Measurements from ENCODE around the gene WT1.

Gene WT1

DNA sequence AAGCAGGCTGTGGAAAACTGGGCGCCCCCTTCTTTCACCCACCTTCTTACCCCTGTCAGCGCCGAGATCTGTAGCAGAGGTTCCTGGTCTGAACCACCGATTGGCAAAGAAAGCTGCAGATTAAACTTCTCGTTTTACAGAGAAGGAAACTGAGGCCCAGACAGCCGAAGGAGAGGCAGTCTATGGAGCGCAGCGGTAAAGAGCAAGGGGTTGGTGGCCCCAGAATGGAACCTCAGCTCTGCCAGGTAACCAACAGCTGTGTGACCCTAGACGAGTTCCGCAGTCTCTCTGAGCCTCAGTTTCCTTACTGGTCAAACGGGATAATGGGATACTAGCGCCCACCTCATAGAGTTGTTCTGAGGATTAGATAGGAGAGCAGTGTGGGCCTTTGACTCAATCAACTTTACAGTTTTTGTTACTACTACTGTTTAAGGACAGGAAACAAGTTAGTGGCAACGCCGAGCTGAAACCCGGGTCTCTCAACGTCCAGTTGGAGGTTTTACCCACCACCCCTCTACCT is 3.1 kb upstream of the WT1 start:
- DNase-seq: no peak

DNA sequence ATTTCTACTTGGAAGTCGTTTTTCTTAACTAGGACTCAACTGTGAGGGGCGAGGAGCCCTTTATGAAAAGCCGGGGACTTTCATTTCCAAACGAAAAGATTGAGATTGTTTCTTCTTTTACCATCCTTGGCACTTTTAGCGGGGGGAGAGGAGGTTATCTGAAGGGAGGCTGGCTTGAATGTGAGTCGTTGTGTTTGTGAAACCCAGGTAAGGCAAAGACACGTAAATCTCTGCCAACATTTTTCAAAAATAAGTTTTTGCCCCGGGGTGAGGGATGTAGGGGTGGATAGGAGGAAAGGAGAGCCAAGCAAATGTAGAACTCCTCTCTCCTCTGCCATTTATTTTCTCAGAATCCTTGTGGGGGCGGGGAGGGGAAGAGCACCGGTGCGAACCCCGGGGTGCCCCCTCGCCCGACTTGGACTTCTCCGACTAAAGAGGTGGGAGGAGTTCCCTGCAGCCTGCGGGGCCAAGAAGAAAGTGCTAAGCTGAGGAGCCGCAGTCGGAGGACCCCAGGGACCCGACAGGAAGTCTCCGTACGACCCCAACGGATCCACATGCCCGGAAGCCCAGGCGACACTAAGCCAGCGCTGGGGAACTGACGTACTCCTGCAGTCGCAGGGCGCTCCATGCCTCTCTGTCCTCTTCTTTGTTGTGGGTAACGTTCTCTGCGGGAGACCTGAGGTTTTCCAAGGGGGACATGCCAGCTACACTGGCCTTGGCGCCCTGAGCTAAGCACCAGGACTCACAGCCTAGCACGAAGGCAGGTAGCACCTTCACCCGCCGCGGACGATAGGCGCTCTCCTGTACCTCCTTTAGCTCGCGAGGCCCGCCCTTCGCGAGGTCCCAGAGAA is 2.4 kb upstream of the WT1 start:
- DNase-seq: no peak

DNA sequence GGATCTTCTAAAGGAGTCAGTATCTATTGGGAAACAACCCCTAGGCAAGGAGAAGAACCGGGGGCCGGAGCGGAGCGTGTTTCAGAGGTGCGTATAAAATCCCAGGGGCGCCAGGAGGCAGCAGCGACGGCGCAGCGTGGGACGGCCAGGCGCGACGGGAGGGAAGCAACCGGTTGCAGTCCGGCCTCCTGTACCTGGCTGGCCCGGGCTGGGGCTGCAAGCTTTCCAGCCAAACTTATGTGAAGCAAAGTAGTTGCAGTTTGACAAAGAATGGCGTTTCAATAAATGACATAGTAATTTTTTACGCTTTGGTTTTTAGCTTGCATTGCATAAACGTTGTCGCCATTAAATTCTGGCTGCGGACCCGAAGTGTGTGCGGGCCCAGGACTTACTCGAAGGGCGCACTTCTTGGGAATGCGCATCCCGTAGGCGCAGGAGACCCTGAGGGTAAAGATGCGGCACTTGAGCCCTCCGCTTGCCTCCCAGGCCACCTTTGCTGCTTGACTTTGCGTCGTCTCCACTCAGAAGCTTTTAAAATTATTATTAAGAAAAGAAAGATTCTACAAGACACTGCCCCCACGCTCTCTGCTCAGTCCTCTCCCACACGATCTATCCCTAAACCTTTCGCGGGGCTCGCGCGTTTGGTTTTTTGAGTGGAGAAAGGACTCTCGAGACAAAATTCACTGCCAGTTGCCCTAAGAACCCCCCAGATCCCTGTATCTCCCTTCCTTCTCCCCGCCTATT is 1.6 kb upstream of the WT1 start:
- no peak for DNase-seq

DNA sequence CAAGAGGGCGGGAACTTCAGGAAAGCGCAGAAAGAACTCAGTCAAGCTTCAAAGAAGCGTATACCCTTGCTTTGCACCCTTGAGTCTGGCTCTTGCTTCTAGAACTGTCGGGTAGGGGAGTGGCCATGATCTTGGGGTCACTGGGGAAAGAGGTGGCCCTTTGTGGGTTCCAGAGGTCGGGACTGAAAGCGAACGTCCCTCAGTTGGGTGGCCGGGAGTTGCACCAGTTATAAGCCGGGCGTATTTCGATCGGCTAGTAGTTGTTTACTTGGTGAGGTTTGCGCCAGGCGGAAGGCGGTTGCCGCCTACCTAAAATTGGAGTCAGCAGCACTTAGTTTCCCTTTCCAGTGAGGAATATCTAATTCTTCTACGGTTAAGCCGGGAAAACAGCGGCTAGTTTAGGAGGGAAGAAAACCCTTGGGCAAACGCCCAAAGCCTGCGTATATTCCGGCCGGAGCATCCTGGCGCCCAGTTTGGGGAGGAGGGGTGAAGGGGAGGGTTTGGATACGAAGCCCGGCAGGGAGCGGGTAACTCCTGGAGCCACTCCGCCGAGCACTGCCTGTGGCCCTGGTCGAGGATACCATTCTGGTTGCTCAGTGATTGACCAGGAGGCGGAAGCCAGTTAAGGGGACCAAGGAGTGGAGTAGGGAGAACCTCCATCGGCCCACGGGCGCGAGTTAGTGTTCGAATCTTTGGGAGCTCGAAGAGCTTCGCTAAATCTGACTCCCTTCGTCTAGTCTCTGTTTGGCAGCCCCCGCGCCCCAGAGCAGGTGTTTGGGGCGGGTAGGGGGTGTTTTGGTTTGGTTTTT is 807 bp upstream of the WT1 start:
- no peak for DNase-seq

DNA sequence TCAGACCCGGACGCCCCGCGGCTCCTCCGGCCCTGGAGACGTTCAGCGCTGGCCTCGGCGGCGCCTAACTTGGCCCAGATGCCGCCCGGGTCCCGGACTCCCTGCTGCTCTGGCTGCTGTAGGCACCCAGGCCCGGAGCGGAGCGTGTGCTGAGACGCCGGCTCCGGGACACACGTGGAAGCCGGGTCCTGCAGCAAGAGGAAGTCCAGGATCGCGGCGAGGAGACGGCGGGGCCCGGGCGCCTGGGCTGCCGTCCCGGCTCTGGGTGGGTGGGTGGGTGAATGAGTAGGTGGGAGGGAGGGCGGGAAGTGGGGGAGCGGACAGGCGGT is 223 bp downstream of the WT1 start:
- DNase-seq: no peak

DNA sequence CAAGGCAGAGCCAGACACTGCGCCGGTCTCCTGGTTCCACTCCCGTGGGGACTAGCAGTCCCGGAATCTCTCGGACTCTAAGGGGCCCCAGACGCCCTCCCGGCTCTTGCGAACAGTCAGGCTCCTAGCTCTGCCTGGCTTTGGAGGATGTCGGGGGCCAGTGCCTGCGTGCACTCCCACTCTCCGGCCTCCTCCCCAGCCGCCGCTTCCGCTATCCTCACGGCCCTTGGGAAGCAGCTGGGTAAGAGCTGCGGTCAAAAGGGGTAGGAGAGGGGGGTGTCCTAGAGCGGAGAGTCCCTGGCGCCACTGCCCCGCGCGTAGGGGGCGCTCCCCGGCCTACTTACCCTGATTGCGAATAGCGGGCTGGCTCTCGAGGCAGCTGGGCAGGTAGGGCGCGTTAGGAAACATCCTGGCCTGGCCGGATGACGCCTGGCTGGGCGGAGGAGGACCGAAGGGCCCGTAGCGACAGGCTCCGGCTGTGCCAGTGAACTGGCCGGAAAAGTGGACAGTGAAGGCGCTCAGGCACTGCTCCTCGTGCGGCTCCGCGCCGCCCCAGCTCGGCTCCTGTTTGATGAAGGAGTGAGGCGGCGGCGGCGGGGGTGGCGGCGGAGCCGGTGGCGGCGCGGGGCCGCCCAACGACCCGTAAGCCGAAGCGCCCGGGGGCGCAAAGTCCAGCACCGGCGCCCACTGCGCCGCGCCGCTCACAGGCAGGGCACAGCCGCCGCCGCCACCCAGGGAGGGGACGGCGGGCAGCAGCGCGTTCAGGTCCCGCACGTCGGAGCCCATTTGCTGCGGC is 785 bp downstream of the WT1 start:
- DNase-seq: no peak

DNA sequence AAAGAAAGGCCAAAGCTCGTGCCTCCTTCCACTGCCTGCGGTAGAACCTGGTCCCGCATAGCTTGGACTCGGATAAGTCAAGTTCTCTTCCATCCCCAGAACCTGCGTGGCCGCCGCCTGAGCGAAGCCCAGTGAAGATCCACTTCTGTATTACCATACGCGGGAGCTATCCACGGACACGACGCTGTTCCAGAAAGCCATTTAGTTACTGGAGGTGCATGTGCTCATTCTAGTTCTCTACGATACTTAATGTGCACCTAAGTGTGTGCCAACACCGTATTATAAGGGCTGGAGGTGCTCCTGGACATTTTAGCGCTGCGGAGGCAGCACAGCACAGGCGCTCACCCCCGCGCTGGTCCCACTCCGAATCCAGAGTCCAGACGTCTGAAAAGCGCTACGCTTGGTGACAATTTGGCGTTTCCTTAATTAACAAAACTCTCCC is 1.4 kb downstream of the WT1 start:
- DNase-seq: no peak

DNA sequence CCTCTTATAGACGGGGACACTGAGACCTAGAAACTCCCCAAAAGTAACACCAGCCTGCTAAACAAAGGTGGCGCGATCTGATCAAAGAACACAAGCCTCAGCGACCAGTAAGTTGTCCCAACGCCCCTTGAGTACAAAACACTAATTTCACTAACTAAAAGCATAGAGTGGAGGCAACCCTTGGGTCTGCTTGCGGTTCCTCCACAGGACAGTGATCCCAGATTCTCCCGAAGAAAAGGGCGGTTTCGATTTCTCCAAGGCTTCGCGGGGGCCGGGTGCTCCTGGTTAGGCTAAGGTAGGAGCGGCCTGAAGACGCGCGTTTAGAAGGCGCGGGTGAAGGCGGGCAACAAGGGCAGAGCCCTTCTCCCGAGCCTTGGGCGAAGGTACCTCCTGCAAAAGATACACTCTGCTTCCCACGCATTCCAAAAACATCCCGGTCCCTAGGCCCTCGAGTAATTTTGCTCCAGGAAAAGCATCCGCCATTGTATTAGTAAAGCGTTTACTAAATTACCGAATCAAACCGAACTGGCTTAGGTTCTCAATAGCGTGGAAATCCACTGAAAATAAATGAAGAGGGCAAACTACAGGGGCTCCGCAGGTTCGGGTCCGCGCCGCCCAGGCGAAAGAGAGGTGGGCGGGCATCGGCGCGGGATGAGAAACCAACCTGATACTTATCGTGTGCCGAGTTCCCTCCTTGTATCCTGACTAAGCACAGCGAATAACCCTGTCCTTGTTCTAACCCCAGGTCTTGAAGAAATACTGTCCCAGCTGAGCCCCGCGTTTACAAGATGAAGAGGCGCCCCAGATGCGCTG is 2.0 kb downstream of the WT1 start:
- DNase-seq: no peak

DNA sequence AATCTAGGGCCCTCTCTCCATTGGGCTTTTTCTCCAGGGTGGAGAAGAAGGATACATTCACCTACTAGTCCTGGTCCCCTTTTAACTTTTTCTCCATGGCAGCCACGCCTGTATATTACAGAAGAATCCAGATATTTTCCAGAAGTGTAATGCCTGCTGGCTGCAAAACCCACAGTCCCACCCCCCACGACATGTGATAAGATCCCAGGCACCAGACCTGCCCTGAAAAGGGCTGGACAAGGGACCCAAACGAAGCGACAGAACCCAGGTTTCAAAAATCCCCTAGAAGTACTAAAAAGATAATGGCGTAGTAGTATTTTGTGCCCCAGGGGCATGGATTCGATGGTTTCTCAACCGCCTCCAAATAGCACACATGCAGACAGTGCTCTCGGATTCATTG is 2.8 kb downstream of the WT1 start:
- no peak for DNase-seq

DNA sequence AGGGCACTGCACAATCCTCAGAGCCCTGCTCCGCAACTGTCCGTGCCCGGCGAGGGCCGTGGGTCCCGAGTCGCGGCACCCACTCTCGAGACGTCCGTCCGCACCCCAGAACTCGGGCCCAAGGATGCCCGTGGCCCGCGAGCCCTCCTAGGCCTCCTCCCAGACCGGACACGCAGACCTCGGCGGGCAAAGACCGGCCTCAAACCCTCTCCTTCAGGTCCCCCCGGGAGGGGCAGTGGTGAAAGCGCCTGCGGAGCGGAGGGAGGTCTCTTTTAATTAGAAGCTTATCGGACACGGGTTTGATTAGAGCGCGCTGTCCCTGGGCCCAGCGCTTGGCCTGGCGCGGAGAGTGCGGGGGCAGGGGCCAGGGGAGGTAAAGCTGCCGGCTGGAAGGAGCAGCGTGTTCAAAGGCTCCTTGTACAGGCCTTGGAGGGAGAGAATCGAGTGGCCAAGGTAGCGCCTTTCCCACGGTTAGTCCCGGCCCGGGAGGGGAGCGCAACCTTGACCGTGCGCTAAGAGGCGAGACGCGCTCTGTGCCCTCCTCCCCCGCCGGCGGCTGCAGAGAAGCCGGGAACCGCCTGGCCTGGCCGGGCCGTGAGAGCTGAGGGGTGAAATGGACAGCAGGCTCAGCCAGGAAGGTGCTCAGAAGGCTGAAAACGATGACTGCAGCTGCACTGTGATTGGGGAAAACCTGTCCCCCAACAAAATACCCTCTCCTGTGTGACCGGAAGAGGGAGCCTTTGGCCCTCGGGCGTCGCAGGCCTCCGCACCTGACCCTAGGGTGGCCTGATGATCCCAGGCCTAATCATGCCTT is 4.6 kb downstream of the WT1 start:
- no peak for DNase-seq

DNA sequence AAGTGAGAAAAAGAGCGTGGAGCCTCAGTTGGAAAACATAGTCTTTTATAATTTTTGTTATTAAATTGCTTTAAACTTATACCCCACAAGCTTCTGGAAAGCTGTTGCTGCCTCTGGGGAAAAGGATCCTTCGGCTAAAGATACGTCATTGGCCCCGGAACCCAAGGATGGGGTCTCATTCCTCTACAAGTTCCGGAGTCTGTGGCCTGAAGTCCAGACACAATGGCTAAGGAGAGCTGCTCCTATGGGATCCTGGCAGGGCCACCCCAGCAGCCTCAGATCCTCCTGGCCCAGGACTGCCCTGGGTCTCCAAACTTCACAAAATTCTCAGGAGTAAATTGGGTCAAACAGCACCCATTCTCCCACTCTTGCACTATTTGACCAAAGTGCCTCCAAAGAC is 5.9 kb downstream of the WT1 start:
- no peak for DNase-seq

DNA sequence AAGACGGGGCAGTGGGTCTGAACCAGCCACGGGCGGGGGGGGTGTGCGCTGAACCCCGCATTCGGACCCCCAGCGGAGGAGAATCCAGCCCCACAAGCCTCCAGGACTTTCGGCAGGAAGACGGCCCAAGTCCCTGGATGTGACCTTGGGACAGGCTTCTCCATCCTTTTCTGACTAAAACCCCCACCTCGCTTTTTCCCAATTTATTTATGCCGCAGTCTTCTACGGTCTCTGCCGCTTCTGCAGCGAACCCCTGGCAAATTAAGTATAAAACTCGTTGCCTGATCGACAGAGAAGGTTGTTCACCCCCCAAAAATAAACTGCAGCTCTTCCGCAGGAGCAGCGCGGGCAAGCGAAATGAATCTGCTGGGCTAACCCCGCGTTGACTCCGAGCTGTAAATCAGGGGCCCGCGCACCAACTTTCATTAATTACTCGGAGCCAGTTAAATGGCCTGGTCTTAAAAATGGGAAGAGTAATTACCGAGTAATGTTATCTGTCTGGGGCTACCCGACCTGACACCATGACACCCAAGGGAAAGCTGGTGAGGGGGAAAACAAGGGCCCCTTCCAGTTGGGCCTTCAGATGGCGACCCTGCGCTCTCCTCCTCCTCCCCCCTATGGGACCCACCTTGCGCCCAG is 6.6 kb downstream of the WT1 start:
- DNase-seq: no peak

DNA sequence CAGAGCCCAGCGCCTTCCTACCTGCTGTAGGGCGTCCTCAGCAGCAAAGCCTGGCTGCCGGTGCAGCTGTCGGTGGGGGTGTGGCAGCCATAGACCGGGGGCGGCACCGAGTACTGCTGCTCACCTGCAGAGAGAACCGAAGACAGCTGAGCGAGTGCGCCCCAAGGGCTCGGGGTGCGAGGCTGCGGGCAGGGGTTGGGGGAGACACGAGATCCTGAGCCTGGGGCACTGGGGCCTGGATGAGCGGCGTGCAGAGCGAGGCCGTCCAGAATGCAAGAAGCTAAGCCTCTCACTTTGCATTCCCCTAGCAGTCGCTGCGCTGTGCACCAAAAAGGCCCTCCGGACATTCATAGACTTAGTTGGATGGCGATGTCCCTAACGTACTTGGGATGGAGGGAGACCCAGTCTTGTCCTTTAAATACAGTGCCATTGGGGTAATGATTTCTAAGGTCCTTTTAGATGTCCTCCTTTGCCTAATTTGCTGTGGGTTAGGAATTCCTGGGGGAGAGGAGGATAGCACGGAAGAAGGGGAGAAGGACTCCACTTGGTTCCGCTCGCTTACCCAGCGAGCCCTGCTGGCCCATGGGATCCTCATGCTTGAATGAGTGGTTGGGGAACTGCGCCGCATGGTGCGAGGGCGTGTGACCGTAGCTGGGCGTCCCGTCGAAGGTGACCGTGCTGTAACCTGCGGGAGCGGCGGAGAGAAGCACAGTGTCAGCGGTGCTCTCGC is 7.2 kb downstream of the WT1 start:
- DNase-seq: no peak

DNA sequence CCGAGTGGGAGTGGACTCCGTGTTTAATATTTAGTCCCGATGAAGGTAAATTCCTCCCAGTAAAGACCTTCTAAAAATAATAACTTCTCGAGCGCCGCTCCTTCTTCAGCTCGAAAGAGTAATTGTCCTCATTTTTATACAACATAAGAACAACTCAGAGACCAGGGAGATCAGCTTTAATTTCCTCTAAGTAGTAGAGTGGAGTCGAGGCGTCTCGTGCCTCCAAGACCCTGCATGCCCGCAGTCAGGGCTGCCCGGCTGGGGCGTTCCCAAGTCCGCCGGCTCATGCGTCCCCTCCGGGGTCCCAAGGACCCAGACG is 7.8 kb downstream of the WT1 start:
- no peak for DNase-seq

DNA sequence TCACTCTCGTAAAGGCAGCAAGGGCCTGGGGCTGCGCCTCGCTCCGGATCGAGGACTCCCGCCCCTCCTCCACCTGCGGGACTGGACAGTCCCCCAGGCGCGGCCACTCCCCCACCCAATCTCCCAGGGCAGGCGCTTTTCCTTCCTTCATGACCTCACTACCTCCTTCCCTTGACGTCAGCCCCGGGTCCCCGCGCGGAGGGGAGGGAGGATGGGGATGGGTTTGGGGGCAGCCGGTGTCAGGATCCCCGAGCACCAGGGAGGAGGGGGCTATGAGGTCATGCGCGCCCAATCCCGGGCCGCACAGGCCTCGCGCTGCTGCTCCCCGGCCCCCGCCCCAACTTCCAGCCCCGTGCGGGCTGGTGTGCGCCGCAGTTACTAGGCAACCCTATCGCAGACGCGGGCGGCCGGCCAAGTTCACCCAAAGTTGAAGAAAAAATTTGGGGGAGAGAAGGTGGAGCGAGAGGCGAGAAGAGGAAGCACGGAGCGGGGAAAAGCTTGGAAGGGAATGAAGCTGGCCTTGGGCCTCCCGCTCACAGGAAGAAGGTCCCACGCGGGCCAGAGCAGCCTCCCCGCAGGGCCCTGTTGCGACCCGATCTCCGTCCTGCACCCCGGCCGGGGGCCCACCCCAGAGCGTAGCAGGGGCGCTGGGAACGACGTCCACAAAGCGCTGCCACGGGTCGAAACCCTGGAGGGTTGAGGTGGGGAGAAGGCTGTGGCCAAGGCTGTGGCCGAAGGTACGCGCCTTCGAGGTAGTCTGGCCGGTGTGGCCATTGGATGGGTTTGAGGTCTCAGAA is 8.3 kb downstream of the WT1 start:
- no peak for DNase-seq

DNA sequence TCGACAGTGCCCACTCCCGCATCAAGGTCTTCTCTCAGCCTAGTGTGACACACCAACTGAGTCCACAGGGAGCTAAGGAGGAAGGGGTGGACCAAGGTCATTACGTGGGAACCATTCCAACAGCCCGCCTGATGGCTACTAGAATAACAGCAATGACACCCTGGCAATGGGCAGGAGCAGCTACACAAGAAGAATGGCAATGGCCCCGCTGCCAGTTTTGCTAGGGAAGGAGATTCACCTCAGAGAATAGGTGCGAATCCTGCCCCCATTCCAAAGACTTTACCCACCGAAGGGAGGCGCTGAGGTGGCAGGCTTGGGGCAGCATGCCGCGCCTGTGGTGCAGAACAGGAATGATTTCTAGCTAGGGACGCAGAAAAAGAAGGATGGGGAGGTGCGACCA is 9.1 kb downstream of the WT1 start:
- DNase-seq: no peak

DNA sequence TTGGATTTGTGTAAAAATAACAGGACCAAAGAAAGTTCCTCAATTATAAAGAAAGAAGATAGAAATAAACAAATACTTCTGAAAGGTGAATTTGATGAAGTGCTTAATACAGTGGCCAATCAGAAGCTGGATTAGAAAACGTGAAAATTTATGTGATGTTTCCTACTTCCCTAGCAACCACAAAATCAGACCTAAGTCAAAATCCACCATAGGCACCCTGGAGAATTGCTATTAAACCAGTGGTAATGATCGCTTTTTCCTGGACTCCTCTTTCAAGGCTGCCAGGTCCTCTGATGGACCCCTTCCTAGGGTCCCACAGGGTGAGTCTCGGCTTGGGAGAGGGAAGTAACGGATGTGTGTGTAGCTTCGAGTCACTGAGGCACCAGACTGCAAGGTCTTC is 9.6 kb downstream of the WT1 start:
- DNase-seq: no peak

DNA sequence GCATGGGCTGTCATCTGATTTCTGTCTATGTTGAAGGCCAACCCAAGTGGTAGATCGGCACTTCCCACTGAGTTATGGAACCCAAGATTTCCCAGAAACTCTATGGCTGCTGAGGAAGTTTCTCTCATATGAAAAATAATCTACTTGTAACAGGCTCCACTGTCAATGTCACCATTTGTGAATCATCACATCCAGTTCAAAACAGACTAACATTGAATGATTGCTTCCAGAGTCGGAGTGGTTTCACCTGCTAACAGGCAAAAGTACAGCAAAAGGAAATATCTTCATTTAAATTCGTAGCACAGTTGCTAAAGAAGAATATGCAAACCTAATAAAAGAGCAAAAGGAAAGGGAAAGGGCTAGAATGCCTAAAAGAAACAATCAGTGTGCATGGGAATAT is 12.8 kb downstream of the WT1 start:
- no peak for DNase-seq

DNA sequence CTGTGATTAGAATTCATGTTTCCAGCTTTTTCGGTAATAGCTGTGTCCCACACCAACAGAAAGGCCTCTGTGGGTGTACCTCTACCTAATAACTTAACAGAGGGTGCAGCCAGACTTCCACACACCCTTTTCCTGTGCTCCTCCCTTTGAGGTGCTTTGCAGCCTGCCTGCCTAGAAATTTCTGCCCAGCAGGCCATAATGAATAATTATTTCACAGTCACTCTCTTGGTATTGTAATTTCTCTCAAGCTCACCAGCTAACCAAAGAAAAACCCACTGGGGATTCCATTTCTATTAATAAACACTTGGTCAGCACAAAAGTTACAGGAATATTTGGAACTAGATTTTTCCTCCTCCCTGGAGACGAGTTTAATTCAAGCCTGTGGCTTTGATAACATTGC is 13.3 kb downstream of the WT1 start:
- no peak for DNase-seq
